K562 (cell line): ENCODE results near the gene S1PR1.

Experiments
- CHD4 ChIP-seq: fragments of 200-600 bp; sonication (generic); IDR thresholded peaks from 3 replicates; pipeline ENCODE4 v1.6.1; 2012; ENCODE audit warnings: low read depth, mild to moderate bottlenecking, mixed read lengths, low read length, inconsistent platforms; ENCODE audit not compliant: insufficient read depth, insufficient replicate concordance, poor library complexity, severe bottlenecking
- EP300 ChIP-seq: IDR thresholded peaks from 2 replicates; pipeline ENCODE4 v1.6.1; 2012; ENCODE audit warnings: low read length, improper control_type of control experiment
- ETV6 ChIP-seq, 3 experiments: fragments of 150-350 bp in 1 of 3; sonication (generic) in 1 of 3; formaldehyde crosslinking in 1 of 3; IDR thresholded peaks; 2 replicates each; pipeline versions ENCODE4 v1.6.1 to v1.8.0; 2014 to 2022; ENCODE audit warnings: borderline replicate concordance in 2 of 3, low read depth in 2 of 3, antibody characterized with exemption in 1 of 3, low read length in 1 of 3, mild to moderate bottlenecking in 1 of 3, missing genetic modification reagents in 1 of 3
- MLLT1 ChIP-seq, 2 experiments: fragments of 450-650 bp; IDR thresholded peaks; 2 replicates each; pipeline ENCODE4 v1.6.1; 2016
- RERE ChIP-seq: sonication (generic); formaldehyde crosslinking; IDR thresholded peaks from 2 replicates; pipeline ENCODE4 v1.8.0; 2023; ENCODE audit warnings: missing genetic modification reagents, mild to moderate bottlenecking, borderline replicate concordance
- ZFP91 ChIP-seq: sonication (generic); formaldehyde crosslinking; IDR thresholded peaks from 2 replicates; pipeline ENCODE4 v1.8.0; 2022; ENCODE audit warnings: mild to moderate bottlenecking, missing genetic modification reagents
- ZNF354B ChIP-seq: fragments of 250-450 bp; sonication (Bioruptor Pico); IDR thresholded peaks from 2 replicates; pipeline ENCODE4 v1.4.0; 2020
- ZNF384 ChIP-seq: IDR thresholded peaks from 2 replicates; pipeline ENCODE4 v1.6.1; 2012; ENCODE audit warnings: low read depth, low read length, improper control_type of control experiment
- ZNF609 ChIP-seq: sonication (generic); formaldehyde crosslinking; IDR thresholded peaks from 2 replicates; pipeline ENCODE4 v1.8.1; 2023; ENCODE audit warnings: missing genetic modification reagents, mild to moderate bottlenecking, borderline replicate concordance
- ZZZ3 ChIP-seq: fragments of 450-650 bp; IDR thresholded peaks from 2 replicates; pipeline ENCODE4 v1.6.1; 2016; ENCODE audit warnings: antibody characterized with exemption, mild to moderate bottlenecking, moderate library complexity

- TF ChIP-seq ETV6 (IDR thresholded peaks at IDR 0.05; ENCODE audit: borderline replicate concordance in 1 of 2, low read depth in 2 of 2, low read length in 1 of 2) (no peak), ETV6 (CRISPR knock-in tag; IDR thresholded peaks at IDR 0.05; ENCODE audit: borderline replicate concordance) (no peak), ZFP91 (CRISPR knock-in tag) (no peak), RERE (CRISPR knock-in tag) (no peak), ZNF354B (no peak), CHD4 (no peak), ZNF609 (CRISPR knock-in tag) (no peak), ZNF384 (no peak), EP300 (no peak), ZZZ3 (no peak), MLLT1 (IDR thresholded peaks at IDR 0.05) (no peak)
Observed at GRCh38 chr1:101278238-101278637, 41.4 kb downstream of the S1PR1 start.
